ENCODE results near the gene NBAS. TPM values are rescaled to one million over a fixed set of nuclear protein-coding genes. Genes with fewer than 3 reads are reported as not detected.

NBAS gene
- total RNA-seq, 4 donors from 2014 or later, result 22.8 to 32.0 (median 23.7) TPM

GRCh38 chr2:15316370-15316814, 244.7 kb downstream of the NBAS start:
- Histone ChIP-seq H3K27ac (no peak overlapping the region), H3K27me3 (no peaks in the 10 kb centered on the region), H3K9me3 (peaks cover 0 to 6% (median 0%) of the 10 kb centered on the region in 3 donors), H3K36me3 (peaks cover 0 to 23% (median 4%) of the 10 kb centered on the region in 3 donors), H3K4me3 (no peak overlapping the region), H3K4me1 (no peaks in the 10 kb centered on the region)
- TF ChIP-seq POLR2A (IDR thresholded peaks at IDR 0.05) (no peak), CTCF (IDR thresholded peaks at IDR 0.05) (no peak)
- intact Hi-C loops (cut with DNase I), result no loop called here
- WGBS, 2 donors, result 76 to 85% methylated on average over 3 to 4 of the region's 12 CpGs
- no peak for DNase-seq

- Histone ChIP-seq H3K36me3 (peaks cover 0 to 23% (median 4%) of the 10 kb centered on the region in 3 donors), H3K27me3 (no peaks in the 10 kb centered on the region), H3K4me1 (no peaks in the 10 kb centered on the region), H3K4me3 (no peak overlapping the region), H3K9me3 (no peaks in the 10 kb centered on the region), H3K27ac (no peak overlapping the region)
- TF ChIP-seq POLR2A (IDR thresholded peaks at IDR 0.05) (no peak), CTCF (IDR thresholded peaks at IDR 0.05) (no peak)
- DNase-seq, result no peak
- intact Hi-C loops (cut with DNase I), result no loop called here
- 83 to 96% methylated on average over 1 of the region's 1 CpG for WGBS, 2 donors
These were observed 245.7 kb downstream of the NBAS start for GRCh38 chr2:15315411-15315810.

- no peaks in the 10 kb centered on the region for H3K9me3 ChIP-seq
- no peaks in the 10 kb centered on the region for H3K27me3 ChIP-seq
- 20 to 28% methylated on average over 1 of the region's 1 CpG for WGBS, 2 donors
- no peak overlapping the region for H3K4me3 ChIP-seq
- H3K27ac ChIP-seq, result no peak overlapping the region
- H3K4me1 ChIP-seq, result no peaks in the 10 kb centered on the region
- H3K36me3 ChIP-seq, result peaks cover 0 to 23% (median 4%) of the 10 kb centered on the region in 3 donors
- TF ChIP-seq POLR2A (IDR thresholded peaks at IDR 0.05), result no peak
- no peak for TF ChIP-seq CTCF (IDR thresholded peaks at IDR 0.05)
- no peak for DNase-seq
- intact Hi-C loops (cut with DNase I), result no loop called here
These were observed 247.5 kb downstream of the NBAS start for GRCh38 chr2:15313657-15314056.

- TF ChIP-seq POLR2A (IDR thresholded peaks at IDR 0.05) (no peak), CTCF (IDR thresholded peaks at IDR 0.05) (no peak)
- Histone ChIP-seq H3K4me1 (no peaks in the 10 kb centered on the region), H3K27me3 (no peaks in the 10 kb centered on the region), H3K27ac (no peak overlapping the region), H3K4me3 (no peak overlapping the region), H3K36me3 (peaks cover 0 to 35% (median 4%) of the 10 kb centered on the region in 3 donors), H3K9me3 (no peaks in the 10 kb centered on the region)
- no peak for DNase-seq
- 85 to 94% methylated on average over 2 of the region's 2 CpGs for WGBS, 2 donors
- intact Hi-C loops (cut with DNase I), result no loop called here
These were observed 249.2 kb downstream of the NBAS start for GRCh38 chr2:15311926-15312325.

GRCh38 chr2:15311201-15311907, 249.8 kb downstream of the NBAS start:
- H3K4me3 ChIP-seq, result no peak overlapping the region
- WGBS, 2 donors, result 53 to 60% methylated on average over 4 of the region's 4 CpGs
- no peaks in the 10 kb centered on the region for H3K27me3 ChIP-seq
- intact Hi-C loops (cut with DNase I), result no loop called here
- no peaks in the 10 kb centered on the region for H3K4me1 ChIP-seq
- no peak overlapping the region for H3K27ac ChIP-seq
- TF ChIP-seq POLR2A (IDR thresholded peaks at IDR 0.05), result no peak
- TF ChIP-seq CTCF (IDR thresholded peaks at IDR 0.05), result no peak
- peaks cover 0 to 35% (median under 1%) of the 10 kb centered on the region in 3 donors for H3K36me3 ChIP-seq
- no peak for DNase-seq
- no peaks in the 10 kb centered on the region for H3K9me3 ChIP-seq

Data from esophagus squamous epithelium (tissue), 5 donors.